IPS-NIHi7 (cell line): ENCODE results near the gene TFCP2.
A peak's percentile ranks its signal among the peaks of the same experiment; 100 is the strongest.

ENCODE experiments used
- DNase-seq: peaks from one replicate; pipeline ENCODE4 v3.0.0; 2012; ENCODE audit warnings: mixed read lengths; ENCODE audit errors: extremely low spot score

Gene TFCP2

GRCh38 chr12:51156245-51156765 lies 16.6 kb downstream of the TFCP2 start:
- no peak for DNase-seq

GRCh38 chr12:51152953-51153352 lies 20.0 kb downstream of the TFCP2 start:
- no peak for DNase-seq

GRCh38 chr12:51150777-51151176 lies 22.2 kb downstream of the TFCP2 start:
- no peak for DNase-seq

DNA sequence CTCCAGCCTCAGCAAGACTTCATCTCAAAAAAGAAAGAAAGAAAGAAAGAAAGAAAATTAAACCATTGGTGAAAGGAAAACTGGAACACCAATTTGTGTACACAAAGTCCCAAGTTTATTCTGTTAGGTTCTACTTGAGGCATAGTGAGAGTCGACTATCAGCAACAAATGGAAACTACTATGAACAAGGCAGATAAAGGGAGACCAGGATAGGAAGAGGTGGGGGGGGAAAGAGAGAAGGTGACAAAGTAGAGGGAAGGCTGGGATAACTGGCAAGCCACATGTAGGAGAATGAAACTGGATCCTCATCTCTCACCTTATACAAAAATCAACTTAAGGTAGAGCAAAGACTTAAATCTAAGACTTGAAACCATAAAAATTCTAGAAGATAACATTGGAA lies 25.6 kb downstream of the TFCP2 start:
- DNase-seq, result no peak

DNA sequence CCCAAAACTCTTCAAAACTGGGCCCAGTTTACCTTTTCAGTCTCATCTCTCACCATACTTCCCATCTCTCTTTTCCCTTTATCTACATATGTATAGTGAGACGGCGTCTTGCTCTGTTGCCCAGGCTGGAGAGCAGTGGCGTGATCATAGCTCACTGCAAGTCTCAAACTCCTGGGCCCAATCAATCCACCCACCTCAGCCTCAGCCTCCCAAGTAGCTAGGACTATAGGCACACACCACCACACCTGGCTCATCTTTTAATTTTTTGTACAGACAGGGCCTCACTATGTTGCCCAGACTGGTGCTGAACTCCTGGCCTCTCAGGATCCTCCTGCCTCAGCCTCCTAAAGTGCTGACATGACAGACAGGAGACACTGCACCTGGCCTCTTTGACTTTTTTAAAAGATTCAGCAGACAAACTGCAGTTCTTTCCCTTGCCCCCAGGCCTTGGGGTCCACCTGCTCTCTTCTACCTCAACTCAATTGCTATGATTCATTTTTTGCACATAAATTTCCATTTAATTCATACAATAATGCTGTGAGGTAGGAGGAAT lies 33.6 kb downstream of the TFCP2 start:
- DNase-seq, result no peak

- DNase-seq, result no peak
Measured at GRCh38 chr12:51132693-51133092, 40.2 kb downstream of the TFCP2 start.

GRCh38 chr12:51131745-51132521 lies 41.0 kb downstream of the TFCP2 start:
- DNase-seq, result no peak

- no peak for DNase-seq
Measured at GRCh38 chr12:51128919-51129318, 44.0 kb downstream of the TFCP2 start.

GRCh38 chr12:51127050-51127729 lies 45.7 kb downstream of the TFCP2 start:
- no peak for DNase-seq

DNA sequence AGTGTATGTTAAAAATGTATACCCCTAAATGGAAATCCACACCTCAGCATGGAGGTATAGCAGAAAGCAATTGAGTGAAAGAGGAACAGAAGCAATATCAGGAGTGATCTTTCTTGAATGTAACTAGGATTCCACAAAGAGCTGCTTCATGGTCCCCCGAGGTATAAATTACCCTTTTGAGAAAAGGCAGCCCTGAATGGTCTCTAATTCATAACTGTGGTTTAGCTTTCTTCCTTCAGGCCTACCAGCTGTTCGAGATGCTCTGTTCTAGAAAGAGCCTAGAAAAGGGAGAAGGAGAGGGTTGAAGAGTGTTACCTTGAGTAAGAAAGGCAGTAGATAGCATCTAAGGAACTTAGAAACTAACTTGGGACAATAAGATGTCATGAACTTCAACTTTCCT lies 46.6 kb downstream of the TFCP2 start:
- DNase-seq, result no peak

DNA sequence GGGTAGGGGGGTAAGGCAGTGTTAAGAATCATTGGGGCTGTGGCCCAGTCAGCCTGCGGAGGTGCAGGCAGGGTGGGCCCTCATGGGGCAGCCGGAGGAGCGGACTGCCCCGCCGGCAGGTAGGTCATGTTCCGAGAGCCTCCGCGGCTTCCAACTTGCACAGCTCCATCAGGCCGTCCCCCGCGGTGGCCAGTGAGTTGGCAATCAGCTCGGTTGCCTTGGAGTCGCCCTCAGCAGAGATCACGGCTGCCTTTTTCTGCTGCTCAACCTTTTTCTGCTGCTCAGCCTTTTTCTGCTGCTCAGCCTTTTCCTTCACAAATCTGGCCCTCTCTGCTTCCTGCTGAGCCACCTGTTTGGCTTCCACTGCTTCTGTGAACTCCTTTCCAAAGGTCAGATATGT lies 48.4 kb downstream of the TFCP2 start:
- DNase-seq, result no peak

DNA sequence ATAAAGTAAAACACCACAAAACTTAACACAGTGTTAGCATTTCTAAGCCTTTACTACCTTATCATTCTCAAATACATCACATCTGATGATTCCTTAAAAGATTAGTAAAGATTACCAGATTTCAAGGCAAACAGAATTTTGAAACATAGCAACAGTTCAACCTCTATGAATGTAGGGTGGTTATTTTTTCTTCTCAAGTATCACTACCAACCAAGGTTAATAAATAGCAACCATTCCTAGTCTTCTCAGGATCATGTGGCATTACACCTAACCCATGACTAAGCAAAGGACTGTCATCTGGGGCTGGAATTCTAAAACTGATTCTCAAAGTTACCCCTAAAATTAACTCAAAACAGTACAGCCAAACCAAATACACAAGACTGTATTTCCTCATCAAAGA lies 50.1 kb downstream of the TFCP2 start:
- DNase-seq, result no peak

- DNase-seq, result no peak
Measured at GRCh38 chr12:51118706-51119105, 54.2 kb downstream of the TFCP2 start.

DNA sequence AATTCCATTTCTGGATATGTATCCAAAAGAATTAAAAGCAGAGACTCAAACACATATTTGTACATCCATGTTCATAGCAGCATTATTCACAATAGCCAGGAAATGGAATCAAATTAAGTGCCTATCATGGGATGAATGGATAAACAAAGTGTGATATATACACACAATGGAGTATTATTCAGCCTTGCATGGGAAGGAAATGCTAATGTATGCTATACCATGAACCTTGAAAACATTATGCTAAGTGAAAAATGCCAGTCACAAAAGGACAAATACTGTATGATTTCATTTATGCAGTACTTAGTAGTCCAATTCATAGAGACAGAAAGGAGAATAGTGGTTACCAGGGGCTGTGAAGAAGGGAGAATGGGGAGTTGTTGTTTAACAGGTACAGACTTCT lies 57.4 kb downstream of the TFCP2 start:
- DNase-seq, result no peak

DNA sequence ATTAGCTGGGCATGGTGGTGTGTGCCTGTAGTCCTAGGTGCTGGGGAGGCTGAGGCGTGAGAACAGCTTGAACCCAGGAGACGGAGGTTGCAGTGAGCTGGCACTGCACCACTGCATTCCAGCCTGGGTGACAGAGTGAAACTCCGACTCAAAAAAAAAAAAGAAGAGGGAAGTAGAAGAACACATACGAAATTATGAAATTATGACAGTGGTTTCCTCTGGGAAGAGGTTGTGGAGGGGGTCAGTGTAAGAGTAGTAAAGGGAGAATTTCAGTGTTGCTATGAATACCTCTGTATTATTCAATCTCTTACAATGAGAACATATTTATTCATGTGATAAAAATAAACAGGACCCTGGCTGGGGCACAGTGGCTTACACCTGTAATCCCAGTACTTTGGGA lies 64.8 kb downstream of the TFCP2 start:
- DNase-seq, result no peak

DNA sequence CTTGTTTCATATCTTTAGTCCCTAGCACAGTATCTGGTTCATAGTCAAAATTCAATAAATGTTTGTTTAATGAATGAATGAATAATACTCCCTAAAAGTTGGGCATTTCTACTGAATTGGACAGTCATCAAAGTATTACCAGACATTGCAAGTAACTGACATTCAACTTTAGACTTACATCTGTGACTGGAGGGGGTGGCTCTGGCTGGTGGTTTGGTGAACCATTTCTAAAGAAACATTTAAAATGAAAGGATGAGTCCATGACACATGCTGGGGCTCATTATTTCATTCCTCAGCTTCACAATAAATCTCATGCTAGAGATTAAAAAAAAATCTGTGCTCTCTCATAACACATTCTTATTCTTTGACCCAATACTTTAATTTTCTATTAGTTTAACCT lies 69.0 kb downstream of the TFCP2 start:
- no peak for DNase-seq

DNA sequence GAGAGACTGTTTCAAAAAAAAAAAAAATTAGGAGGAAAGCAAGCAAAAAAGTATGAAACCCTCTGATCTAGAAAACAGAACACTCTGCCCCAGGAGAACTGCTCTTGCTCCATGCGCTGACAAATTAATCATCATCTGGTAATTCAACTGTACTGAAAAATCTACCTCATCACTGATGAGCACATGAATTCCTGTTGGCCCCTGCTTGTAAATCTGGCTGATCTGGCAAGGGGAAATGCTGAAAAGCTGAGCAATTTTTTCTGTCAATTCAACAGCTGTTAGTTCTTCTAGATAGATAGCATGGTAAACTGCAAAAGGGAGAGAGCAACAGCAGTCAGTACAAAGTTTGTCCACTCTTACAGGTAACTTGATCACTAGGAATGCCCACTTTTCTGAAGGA lies 74.3 kb downstream of the TFCP2 start:
- no peak for DNase-seq

GRCh38 chr12:51090705-51091229 lies 82.2 kb downstream of the TFCP2 start:
- DNase-seq, result no peak

- no peak for DNase-seq
Measured at GRCh38 chr12:51087818-51088217, 85.1 kb downstream of the TFCP2 start.

DNA sequence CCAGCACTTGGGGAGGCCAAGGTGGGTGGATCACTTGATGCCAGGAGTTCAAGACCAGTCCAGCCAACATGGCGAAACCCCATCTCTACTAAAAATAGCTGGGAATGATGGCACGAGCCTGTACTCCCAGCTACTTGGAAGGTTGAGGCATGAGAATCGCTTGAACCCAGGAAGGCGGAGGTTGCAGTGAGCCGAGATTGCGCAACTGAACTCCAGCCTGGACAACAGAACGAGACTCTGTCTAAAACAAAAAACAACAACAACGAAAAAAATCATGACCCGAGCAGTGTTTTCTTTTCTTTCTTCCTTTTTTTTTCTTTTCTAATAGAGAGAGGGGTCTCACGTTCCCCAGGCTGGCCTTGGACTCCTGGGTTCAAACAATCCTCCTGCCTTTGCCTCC lies 86.0 kb downstream of the TFCP2 start:
- DNase-seq, result no peak

GRCh38 chr12:51085757-51086156 lies 87.2 kb downstream of the TFCP2 start:
- no peak for DNase-seq

- peak; percentile 99 for DNase-seq
Measured at GRCh38 chr12:51083126-51083833, 89.7 kb downstream of the TFCP2 start, which contains the start of gene CSRNP2. Gene CSRNP2 (minus strand): TSS chr12:51083596. CDS start chr12:51076561, 7,035 bp downstream.
